AG10803 (cell line): Measurements from ENCODE around the gene PA2G4.
"Not testable (repeated sequence)": the region's sequence is repeated elsewhere in the genome, so short reads cannot be mapped to it uniquely, and the experiment has no call there.

Source experiments
- DNase-seq: peaks from one replicate; pipeline ENCODE4 v3.0.0; 2010; ENCODE audit warnings: low read depth
- H3K4me3 ChIP-seq: 2 replicates; pipeline ENCODE4 v1.5.1; 2011; ENCODE audit warnings: mild to moderate bottlenecking, low read length, control low read depth
- TF ChIP-seq, protein P1 (sequence below): conservative IDR thresholded peaks from 2 replicates; pipeline ENCODE4 v1.5.1; 2011; ENCODE audit warnings: mild to moderate bottlenecking, low read length, control low read depth, inconsistent platforms

The PA2G4 gene

DNA sequence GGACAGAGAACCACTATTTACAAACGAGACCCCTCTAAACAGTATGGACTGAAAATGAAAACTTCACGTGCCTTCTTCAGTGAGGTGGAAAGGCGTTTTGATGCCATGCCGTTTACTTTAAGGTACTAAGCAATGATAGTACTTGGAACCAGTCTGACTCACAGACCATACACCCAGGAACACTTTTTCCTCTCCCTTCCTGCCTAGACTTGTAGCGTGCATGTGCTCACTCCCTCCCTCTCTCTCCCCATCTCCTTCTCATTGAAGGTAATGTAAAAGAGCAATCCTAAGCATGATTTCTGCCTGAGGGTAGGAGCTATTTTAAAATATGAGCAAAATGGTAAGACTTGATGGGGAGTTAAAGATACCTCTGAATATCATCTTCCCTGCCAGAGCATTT is 6.2 kb downstream of the PA2G4 start:
- no peak for DNase-seq
- no peak overlapping the region for H3K4me3 ChIP-seq
- TF ChIP-seq, protein P1, sequence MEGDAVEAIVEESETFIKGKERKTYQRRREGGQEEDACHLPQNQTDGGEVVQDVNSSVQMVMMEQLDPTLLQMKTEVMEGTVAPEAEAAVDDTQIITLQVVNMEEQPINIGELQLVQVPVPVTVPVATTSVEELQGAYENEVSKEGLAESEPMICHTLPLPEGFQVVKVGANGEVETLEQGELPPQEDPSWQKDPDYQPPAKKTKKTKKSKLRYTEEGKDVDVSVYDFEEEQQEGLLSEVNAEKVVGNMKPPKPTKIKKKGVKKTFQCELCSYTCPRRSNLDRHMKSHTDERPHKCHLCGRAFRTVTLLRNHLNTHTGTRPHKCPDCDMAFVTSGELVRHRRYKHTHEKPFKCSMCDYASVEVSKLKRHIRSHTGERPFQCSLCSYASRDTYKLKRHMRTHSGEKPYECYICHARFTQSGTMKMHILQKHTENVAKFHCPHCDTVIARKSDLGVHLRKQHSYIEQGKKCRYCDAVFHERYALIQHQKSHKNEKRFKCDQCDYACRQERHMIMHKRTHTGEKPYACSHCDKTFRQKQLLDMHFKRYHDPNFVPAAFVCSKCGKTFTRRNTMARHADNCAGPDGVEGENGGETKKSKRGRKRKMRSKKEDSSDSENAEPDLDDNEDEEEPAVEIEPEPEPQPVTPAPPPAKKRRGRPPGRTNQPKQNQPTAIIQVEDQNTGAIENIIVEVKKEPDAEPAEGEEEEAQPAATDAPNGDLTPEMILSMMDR, result no peak

DNA sequence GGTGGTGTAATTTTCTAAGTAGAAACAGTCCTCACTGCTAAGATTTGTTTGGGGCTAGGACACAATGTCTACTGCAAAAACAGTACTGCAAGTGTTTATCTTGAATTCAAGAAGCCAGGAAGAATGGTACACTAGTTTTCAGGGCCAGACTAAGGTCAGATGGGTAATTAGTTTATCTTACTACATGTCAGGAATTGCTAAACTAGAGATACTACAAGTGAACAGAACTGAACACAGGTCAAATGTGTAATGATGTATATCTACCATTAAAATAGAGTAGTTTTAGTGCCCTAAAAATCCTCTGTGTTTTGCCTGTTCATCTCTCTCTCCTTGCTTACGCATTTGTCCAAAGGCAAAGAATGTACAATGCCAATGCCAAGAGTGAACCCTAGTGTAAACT is 9.7 kb downstream of the PA2G4 start:
- TF ChIP-seq, protein P1, result no peak
- H3K4me3 ChIP-seq, result no peak overlapping the region
- no peak for DNase-seq

DNA sequence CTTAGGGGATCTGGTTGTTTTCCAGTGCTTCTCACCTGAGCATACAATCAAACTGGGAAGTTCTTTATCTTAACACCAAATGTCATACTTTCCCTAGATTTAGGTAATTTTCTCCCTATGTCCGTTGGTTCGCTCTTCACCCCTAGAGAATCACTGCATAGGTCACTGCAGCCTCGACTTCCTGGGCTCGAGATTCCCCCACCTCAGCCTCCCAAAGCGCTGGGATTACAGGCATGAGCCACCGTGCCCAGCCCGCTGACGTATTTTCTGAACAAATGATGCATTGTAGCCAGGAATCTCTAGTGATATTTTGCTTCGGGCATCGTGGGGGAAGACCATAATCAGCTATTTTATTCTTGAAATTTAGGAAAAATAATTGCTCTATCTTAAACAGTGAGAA is 11.0 kb downstream of the PA2G4 start:
- peak; percentile 17 for DNase-seq
- TF ChIP-seq, protein P1, result no peak
- H3K4me3 ChIP-seq, result peak overlapping the region; percentile 88

DNA sequence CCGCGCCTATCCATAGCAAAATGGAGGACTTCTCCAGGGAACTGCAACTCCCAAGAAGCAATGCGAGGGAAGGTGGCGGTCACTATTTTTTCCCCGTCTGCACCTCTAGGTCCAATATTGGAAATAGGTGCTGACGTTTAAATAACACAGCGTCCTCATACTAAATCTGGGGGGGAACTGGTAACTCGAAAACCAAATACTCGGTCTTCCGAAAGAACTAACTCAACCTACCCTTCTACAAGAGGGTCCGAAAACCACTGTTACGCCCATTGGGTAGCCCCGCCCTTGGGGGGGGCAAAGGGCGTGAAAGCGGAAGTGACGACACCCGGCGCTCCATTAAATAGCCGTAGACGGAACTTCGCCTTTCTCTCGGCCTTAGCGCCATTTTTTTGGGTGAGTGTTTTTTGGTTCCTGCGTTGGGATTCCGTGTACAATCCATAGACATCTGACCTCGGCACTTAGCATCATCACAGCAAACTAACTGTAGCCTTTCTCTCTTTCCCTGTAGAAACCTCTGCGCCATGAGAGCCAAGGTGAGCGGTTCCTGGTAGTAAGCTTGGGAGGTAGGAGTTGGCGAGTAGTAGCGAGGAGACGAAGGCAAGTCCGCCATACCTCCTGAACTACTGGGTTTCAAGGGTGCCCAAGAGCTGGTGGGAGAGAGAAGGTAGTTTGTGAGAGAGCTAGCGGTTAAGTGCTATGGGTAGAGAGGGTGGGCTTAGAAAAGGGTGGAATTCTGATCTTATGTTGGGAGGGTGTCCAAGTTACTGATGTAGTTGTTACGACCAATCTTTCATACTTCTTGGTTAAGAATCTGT is 12.1 kb downstream of the PA2G4 start, which contains the start of gene RPL41:
TSS of gene RPL41 (plus strand) at position 367 of the 815 bp plus-strand sequence.
- DNase-seq, result peak; percentile 89
- H3K4me3 ChIP-seq, result peak within 1 kb of the TSS; percentile 88
- TF ChIP-seq, protein P1, result no peak

DNA sequence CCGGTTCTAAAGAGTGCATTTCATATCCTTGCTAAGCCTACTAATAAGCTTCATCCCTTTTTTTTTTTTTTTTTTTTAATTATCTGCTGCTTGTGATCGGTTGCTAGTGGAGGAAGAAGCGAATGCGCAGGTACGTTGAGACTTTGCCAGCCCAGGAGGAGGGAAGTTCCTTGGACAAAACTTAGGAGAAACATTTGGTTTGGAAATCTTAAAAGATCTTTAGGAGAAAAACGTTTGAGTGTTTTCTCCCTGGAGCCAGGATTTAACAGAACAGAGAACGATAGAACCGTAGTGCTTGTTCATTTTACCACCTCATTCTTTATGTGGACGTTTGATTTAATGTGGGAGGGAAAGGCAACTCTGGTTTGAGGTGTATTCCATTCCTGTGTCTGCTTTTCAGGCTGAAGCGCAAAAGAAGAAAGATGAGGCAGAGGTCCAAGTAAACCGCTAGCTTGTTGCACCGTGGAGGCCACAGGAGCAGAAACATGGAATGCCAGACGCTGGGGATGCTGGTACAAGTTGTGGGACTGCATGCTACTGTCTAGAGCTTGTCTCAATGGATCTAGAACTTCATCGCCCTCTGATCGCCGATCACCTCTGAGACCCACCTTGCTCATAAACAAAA is 12.8 kb downstream of the PA2G4 start:
- DNase-seq, result not testable (repeated sequence)
- peak overlapping the region; percentile 88 for H3K4me3 ChIP-seq

DNA sequence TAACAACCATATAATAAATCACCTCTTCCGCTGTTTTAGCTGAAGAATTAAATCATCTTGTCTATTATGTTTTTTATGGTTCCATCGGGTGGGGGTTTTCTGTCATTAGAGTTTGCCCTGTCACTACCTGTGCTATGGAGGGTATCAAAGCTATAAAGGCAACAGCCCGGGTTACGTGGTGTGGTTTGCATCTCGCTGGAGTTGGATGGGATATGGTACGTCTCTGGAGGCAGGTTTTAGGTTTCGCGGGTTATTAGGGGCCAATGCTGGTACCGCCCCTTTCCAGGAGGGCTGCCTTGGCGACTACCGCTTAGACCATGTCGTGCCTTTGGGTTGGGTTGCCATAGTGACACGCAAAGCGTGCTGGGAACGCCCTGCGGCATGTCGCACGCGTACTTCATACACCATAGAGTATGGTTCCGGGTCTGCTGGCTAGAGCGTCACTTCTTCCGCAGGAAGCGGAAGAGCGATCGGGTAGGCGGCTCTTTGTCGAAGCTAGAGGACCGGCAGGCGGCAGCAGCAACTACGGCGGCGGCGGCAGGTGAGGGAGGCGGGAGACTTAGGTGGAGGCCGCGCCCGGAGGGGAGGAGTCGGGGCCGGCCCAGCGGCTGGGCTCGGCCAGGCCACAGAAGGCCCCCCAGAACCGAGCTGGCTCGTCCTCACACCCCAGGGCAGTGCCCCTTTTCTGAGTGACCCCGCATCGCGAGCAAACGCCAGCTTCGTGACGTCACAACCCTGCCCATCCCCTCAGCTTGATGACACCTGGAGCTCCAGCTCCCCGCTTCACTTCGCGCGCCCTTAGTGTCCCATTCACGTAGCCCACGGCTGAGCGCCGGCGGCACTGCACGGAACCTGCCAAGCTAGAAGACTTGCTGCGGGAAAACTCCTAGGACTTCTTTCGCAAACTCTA is 13.7 kb downstream of the PA2G4 start, which contains the start of gene ZC3H10:
TSS of gene ZC3H10 (plus strand) at position 489 of the 910 bp plus-strand sequence. CDS start 2,297 bp downstream, outside the sequence.
- peak; percentile 99 for DNase-seq
- TF ChIP-seq, protein P1, result peak; percentile 51
- H3K4me3 ChIP-seq, result peak within 1 kb of the TSS; percentile 90

DNA sequence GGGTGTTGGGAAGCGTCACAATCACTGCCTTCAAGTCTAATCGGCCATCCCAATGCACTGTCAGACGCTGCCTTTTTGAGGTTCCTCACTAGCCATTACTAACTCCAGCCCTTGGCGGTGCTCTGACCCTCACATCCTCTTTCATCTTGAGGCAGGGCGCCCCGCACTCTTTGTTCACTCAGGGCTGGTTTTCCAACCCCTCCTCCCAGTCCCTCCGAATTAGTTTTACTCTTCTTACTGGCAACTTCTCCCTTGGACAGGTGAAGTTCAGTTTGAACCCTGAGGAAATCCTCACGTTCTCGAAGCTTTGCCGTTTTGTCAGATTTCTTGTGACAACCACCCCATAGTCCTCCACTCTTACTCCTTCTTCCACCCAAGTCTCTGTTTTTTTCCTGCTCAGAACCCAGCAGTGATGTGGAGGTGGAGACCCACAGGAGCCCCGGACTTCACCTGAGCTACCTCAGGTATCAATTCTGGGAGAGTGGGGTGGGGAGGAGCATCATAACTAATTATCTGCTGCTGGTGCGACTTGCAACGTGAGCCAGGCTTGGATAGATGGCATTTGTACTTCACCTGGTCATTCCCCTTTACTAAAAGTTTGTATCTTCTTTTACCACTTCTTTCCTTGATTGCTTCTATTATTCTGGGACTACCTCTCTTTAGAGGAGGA is 14.5 kb downstream of the PA2G4 start:
- H3K4me3 ChIP-seq, result peak overlapping the region; percentile 90
- TF ChIP-seq, protein P1, result no peak; the same call in 1 of the 2 replicates
- no peak for DNase-seq
